GF-D8 (cell line): ENCODE results near the gene HBM.
"Not testable (repeated sequence)": the region's sequence is repeated elsewhere in the genome, so short reads cannot be mapped to it uniquely, and the experiment has no call there.

Source experiments
- DNase-seq: peaks from one replicate; lab custom pipeline; 2025; lab: John Stamatoyannopoulos, UW

HBM gene, protein sequence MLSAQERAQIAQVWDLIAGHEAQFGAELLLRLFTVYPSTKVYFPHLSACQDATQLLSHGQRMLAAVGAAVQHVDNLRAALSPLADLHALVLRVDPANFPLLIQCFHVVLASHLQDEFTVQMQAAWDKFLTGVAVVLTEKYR

DNA sequence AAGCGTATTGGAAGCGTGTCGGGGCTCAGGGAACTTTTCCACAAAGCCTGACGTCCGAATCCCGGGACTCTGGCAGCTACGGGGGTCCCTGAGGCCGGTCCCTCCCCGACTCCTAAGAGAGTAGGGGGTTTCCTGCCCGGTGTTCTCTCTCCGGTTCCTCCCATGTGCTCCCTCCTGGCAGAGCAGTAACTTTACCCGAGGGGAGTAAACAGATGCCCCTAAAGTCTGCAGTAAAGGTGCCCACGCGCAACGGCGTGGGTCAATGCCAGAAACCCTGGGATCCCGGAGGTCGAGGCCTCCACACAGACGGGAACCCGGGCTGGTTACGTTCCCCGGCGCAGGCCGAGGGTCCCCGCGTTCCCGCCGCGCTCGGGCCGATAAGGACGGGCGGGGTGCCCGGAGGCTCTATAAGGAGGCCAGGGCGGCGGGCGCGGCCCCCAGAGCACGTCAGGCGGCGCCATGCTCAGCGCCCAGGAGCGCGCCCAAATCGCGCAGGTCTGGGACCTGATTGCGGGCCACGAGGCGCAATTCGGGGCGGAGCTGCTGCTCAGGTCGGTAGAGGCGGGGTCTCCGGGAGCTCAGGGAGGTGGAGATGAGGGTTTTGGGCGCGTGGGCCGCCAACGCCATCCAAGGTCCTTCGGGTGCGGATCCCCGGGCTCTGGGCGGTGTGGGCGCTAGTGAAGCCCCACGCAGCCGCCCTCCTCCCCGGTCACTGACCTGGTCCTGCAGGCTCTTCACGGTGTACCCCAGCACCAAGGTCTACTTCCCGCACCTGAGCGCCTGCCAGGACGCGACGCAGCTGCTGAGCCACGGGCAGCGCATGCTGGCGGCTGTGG is at the start of gene HBM:
HBM (plus strand) TSS at position 440 of the 836 bp plus-strand sequence; CDS start at position 460, 20 bp downstream.
- DNase-seq: no peak

DNA sequence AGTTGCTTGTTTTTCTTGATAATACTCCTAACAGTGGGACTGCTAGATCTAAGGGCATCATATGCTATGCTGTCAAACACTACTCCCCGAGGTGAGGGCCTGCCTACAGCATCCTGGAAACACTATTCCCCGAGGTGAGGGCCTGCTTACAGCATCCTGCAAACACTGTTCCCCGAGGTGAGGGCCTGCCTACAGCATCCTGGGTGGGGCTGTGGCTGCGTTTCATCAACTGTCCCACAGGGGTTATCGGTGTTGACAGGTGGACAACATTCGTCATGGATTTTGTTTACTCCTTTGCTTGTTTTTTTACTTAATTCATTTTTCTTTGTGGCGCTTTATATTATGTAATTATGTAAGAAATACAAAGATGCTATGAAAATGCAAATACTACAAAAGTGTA is 49.8 kb upstream of the HBM start:
- no peak for DNase-seq

DNA sequence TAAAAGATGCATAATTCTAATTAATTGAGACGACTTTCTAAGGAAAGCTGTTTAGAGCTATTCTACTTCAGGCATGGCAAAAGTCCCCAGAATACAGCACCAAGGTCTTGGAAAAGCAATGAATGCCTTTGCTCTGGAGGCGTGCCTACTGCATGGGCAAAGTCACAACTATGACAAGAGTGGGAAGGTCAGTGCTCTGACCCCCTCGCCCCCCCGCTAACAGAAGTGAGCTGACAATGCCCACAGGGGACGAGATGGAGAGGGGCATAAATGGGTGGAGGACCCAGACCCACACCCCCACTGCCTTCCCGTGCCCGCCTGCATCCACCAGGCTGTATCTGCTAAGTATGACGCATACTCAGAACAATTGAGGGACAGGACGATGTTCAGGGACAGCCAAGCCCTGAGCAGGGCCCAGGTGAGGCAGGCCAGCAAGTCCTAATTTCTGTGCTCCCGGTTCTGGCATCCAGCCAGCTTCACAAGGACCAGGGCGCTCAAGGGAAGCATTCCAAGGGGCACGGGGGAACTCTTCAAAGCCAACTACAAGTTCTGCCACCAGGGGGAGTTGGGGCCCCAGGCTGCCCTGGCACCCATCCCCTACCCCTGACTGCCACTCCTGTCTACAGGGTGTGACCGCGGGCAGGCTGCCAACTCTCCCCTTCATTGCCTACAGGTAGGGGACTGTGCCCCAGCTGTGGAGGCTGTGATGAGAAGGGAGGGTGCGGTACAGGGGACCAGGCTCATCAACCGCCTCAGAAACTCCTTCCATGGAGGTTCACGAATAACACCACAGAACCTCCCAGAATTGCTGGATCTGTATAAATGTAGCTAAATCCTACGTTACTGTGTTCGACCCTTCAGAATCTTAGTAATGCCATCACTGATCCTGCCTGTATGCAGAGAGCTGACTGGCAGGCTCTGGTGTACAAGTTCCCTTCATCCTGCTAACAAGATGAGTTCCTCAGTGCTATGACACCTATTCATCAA is 48.1 kb upstream of the HBM start:
- peak; percentile 19 for DNase-seq

DNA sequence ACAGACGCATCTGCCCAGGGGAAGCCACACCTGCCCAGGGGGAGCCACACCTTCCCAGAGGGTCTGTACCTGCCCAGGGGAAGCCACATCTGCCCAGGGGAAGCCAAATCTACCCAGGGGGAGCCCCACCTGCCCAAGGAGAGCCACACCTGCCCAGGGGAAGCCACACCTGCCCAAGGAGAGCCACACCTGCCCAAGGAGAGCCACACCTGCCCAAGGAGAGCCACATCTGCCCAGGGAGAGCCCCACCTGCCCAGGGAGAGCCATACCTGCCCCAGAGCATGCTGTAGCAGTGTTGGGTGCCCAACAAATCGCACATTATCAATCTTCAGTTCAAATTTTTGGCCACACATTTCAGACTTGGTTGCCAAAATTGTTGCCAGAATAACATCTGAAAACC is 46.9 kb upstream of the HBM start:
- DNase-seq: no peak

DNA sequence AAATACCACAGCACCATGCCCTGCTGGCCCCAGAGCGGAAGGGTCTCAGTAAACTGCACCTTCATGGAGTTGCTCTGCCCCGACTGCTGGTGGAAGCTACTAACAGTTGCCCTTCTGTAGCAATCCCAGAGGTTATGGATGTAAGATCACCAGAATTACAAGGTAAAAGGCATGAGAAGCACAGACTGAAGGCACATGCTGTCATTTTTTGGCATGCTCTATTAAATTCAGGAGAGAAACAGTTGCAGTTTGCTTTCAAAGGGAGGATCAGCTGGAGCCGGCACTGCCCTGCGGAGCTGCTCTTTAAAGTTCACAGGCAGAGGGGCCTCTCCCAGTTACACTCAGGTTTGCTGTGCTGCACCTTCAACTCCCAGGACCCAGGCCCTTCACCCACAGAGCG is 46.5 kb upstream of the HBM start:
- DNase-seq: no peak

DNA sequence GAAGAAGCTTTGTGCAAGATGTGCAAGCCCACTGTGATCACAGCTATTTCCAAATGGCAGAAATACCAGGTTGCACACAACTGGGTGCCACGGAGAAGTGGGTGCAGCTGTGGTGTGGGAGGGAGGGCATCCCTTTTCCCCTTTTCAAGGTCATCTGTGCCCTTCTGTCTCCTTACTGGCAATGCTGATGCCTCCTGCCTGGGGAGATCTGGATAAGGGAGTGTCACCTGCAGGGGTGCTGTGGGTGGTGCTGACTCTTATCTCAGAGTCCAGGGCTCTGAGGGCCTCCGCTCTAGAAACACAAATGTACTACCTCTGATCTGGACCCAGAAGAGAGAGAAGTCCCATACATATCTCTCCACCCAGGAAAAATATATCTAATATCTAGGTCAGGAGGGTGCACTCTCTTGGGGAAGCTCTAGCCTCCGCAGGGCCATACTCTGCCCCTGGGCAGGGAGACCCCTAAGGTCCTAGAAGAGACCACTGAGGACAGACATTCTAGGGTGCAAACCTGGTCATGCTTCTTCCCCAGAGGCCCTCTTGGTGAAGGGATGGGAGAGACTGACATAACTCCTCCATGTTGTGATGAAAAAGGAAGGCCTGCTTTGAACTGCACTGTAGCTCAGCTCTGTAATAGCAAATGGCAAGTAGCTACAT is 45.8 kb upstream of the HBM start:
- no peak for DNase-seq

DNA sequence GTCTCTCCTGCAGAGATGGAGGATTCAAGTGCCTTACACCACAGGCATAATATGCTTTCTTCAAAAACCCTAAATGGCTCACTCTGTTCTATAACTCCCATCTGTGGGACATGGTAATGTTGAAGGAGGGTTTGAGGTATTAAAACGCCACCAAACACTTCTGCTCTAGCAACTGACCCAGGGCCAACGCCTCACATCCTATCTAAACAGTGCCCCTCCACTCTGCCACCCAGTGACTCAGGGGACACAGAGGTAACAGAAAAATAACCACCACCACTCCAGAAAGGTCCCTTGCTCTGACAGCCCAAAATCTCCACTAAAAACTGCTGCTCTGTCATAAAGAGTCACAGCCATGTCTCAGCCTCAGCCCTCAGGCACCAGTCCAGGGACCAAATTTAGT is 45.0 kb upstream of the HBM start:
- no peak for DNase-seq

DNA sequence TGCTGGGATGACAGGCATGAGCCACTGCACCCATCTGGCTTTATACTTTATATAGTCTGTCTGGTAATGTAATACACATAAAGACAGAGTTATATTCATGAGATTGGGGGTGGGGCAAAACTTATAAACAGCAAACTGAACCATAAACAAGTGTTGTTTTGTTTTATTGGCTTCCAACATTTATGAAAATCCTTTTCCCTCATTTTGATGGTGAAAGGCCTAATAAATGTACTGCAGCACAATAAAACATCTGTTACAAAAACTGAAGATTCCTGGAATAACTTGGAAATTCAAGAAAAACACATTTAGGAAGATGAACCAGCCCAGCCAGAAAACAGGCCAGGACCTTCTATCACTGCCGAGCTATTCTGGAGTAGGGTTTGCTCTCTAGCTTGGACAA is 43.4 kb upstream of the HBM start:
- DNase-seq: no peak

DNA sequence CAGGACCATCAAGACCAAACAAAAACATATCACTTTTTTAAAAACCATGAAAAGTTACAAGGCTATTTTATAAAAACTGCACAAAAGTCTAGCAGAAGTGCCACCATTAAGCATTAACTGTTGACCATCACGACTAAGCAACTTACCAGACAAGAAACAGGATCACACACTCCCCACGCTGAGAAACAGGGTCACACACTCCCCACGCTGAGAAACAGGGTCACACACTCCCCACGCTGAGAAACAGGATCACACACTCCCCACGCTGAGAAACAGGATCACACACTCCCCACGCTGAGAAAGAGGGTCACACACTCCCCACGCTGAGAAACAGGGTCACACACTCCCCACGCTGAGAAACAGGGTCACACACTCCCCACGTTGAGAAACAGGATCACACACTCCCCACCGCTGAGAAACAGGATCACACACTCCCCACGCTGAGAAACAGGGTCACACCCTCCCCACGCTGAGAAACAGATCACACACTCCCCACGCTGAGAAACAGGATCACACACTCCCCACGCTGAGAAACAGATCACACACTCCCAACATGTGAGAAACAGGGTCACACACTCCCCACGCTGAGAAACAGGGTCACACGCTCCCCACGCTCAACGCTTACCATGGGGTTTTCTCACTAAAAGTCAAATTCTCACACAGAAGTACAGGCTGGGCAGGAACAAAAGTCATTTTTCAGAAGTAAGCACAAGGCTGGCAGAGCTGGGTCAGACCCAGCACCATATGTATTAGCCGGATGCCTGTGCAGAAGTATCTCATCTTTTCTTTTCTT is 42.0 kb upstream of the HBM start:
- not testable (repeated sequence) for DNase-seq

DNA sequence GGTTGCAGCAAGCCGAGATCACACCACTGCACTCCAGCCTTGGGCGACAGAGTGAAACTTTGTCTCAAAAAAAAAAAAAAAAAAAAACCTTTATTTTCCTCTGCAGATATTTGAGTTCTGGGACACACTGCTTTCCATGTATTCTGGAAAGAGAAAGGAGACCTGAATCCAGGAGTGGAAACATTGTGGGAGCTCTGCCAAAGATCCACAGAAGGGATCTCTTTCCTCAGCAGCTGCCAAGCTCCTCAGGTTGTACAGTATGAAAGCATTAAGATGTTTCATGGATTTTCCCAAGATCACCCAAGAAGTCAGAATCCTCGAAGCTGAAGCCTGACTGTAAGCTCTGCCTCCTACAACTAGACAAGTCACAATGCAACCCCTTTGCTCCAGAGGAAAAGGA is 40.8 kb upstream of the HBM start:
- no peak for DNase-seq

DNA sequence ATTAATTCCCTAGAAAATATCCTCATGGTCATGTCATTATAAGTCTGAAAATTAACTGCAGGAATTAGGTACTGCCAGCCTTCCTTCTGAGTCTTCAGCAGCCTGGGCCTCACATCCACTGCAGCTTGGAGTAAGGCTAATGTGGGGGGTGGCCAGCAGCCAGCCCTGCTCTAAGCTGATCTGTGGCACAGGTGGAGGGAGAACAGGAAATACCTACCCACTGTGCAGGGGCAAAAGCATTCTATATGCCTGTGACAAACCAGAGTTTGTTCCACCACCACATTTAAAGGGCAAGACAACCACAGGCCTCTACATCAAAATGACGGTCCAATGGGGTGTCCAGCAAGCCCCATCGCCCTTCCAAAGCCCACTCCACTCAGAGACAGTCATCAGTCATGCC is 36.7 kb upstream of the HBM start:
- DNase-seq: no peak

DNA sequence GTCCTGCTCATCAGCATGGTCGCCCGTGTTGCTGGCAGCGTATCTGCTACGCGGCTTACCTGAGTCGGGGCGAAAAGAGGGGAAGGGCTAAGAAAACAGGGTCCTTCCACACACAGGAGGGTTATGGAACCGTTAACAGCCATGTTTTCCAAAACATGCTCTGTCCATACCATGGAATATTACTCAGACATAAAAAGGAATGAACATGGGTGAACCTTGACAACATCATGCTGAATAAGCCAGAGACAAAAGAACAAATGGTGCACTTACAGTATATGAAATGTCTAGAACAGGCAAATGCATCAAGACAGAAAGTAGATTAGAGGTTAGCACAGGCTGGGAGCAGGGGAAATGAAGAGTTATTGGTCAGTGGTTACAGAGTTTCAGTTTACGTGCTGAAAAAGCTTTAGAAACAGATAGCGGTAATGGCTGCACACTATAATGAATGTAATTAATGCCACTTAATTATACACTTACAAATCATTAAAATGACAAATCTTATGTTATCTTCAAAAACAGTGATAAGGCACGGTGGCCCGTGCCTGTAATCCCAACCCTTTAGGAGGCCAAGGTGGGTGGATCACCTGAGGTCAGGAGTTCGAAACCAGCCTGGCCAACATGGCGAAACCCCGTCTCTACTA is 35.1 kb upstream of the HBM start:
- DNase-seq: no peak

DNA sequence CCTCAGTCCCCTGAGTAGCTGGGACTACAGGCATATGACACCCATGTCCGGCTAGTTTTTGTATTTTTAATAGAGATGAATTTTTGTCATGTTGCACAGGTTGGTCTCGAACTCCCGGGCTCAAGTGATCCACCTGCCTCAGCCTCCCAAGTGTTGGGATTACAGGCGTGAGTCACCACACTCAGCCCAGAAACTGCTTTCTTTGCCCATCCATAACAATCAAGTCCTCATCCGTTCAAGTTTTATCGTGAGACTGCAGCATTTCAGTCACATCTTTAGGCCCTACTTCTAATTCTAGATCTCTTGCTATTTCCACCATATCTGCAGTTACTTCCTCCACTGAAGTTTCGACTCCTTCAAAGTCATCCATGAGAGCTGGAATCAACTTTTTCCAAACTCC is 33.7 kb upstream of the HBM start:
- DNase-seq: no peak

DNA sequence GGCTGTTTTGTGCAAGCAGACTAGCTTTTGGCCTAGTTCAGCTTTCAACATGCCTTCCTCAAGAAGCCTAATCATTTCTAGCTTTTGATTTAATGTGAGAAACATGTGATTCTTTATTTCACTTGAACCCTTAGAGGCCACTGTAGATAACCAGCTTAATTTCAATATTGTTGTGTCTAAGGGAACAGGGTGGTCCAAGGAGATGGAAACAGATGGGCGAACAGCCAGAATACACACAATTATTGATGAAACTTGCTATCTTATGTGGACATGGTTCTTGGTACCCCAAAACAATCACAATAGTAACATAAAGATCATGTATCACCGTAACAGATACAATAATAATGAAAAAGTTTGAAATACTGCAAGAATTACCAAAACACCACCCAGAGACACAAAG is 32.1 kb upstream of the HBM start:
- DNase-seq: no peak

DNA sequence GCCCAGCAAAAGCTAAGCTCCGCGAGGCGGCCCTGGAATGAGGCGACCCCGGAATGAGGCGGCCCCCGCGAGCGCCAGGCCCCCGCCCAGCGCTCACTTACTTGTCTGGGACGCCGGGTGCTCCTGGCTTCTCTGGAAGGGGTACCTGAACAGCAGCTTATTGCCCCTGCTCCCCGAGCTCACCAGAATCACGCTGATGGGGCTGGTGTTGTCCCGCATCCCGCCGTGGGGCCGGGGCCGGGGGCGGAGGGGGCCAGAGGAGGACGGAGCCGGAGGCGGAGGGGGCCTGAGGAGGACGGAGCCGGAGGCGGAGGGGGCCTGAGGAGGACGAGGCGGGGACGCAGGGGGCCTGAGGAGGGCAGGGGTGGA is 27.7 kb upstream of the HBM start:
- DNase-seq: no peak

DNA sequence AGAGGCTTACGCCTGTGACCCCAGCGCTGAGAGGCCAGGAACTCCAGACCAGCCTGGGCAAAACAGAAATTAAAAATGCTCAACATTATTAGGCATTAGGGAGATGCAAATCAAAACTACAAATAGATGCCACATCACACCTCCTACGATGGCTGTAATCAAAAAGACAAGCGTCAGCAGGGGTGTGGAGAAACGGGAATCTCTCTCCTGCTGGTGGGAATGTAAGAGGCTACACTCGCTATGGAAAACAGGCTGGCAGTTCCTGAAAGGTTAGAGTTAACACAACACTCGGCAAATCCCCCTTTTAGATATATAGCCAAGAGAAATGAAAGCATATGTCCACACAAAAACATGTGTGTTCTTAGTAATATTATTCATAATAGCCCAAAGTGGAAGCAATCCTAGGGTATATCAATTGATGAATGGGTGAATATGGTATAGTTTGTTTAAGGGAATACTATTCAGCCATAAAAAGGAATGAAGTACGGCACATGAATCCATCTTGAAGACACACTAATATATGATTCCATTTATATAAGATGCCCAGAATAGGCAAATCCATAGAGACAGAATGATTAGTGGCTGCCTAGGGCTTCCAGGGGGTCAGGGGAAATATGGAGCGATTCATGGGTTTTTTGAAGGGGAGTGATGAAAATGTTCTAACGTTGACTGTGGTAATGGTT is 25.5 kb upstream of the HBM start:
- no peak for DNase-seq

DNA sequence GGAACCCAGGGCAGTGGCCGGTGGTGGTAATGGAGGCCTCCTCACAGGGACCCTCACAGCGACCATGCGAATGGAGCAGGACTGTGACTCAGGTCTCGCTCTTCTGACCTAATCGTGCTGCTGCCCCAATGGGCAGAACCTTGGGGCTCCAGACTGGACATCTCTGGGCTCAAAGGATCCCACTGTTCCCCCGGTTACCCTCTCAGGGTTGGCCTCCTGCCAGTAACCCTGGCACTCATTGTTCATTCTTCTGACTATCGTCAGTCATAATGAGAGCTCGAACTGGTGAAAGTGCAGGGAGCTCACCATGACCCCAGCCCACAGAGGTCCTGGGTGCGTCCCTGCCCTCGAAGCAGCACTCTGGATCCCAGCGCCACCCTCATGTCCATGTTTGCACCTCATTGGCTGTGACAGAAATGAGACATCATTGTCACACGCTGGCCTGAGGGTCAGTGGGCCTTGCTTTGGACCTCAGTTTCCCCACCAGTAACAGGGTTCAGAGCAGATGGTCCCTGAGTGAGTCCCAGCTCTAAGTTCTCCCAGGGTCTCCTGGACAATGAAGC is 23.3 kb upstream of the HBM start:
- DNase-seq: no peak

DNA sequence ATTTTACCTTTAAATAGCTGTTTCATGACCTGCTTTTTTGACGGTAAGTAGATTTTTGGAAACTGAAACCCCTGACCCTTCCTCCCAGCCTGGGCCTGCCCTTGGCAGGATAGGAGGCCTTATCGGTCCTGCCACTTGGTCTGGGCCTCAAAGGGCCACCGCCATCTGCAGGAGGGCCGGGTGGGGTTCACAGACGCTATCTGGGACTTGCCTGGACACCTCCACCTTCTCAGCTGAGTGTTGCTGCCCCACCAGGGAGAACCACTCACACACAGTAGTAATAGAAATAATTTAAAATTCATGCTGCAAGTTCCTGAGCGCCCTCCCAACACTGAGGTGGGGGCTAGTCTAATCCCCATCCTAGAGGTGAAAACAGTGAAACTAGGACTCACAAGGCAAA is 22.7 kb upstream of the HBM start:
- DNase-seq: no peak

DNA sequence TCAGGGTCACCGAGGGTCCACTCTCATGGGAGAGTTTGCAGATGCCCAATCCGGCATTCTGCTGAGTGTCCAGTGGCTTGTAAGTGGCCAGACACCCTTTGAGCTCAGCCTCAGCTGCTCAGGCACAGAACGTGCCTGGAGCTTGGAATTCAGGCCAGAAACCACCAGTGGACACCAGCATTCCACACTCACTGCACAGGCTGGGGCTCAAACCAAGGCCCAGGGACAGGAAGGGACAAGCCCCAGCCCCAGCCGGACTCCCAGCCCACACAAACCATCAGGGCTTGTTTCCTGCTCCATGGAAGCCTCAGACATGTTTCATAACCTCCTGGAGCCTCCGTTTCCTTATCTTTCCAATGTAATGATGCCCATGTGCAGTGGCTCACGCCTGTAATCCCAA is 22.3 kb upstream of the HBM start:
- no peak for DNase-seq

DNA sequence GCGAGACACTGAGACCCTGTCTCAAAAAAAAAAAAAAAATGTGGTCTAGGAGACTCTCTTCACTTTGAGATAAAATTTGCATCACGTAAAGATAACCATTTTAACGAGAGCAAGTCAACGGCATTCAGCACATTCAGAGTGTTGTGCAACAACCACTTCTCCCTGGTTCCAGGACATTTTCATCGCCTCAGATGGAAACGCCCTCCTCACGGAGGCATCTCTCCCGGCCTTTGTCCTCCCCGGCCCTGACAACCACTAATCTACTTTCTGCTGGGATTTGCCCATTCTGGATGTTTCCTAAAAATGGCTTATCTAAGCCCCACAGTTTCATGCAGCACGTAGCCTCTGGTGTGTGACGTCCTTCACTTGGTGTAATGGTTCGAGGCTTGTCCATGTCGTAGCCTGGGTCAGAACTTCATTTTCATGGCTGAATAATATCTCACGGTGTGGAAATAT is 21.0 kb upstream of the HBM start:
- DNase-seq: no peak
